Effector memory CD4-positive, alpha-beta T cell (primary cell): ENCODE results near the gene DCANP1.

Experiments used
- DNase-seq, 3 donors: peaks; one replicate each; pipeline ENCODE4 v3.0.0-alpha.2; 2020
- H3K27ac ChIP-seq: 2 replicates; pipeline ENCODE4 v1.7.0; 2013; ENCODE audit warnings: mild to moderate bottlenecking, low read length, moderate library complexity; ENCODE audit not compliant: insufficient read depth, poor library complexity, severe bottlenecking
- H3K27me3 ChIP-seq: replicated peaks from 2 replicates; pipeline ENCODE4 v1.7.0; 2013; ENCODE audit warnings: mild to moderate bottlenecking, low read length; ENCODE audit not compliant: insufficient read depth, control insufficient read depth, poor library complexity, severe bottlenecking
- H3K36me3 ChIP-seq: 2 replicates; pipeline ENCODE4 v1.7.0; 2013; ENCODE audit warnings: mild to moderate bottlenecking, low read length, moderate library complexity; ENCODE audit not compliant: control insufficient read depth, insufficient read depth
- H3K4me1 ChIP-seq: 2 replicates; pipeline ENCODE4 v1.7.0; 2013; ENCODE audit warnings: low read length, mild to moderate bottlenecking; ENCODE audit not compliant: control insufficient read depth, insufficient read depth, poor library complexity, severe bottlenecking
- H3K4me3 ChIP-seq: 2 replicates; pipeline ENCODE4 v1.7.0; 2013; ENCODE audit warnings: low read length, low read depth, mild to moderate bottlenecking; ENCODE audit not compliant: insufficient read depth, poor library complexity, severe bottlenecking
- H3K9me3 ChIP-seq: 2 replicates; pipeline ENCODE4 v1.7.0; 2013; ENCODE audit warnings: mild to moderate bottlenecking, low read length, moderate library complexity; ENCODE audit not compliant: control insufficient read depth

Gene DCANP1

DNA sequence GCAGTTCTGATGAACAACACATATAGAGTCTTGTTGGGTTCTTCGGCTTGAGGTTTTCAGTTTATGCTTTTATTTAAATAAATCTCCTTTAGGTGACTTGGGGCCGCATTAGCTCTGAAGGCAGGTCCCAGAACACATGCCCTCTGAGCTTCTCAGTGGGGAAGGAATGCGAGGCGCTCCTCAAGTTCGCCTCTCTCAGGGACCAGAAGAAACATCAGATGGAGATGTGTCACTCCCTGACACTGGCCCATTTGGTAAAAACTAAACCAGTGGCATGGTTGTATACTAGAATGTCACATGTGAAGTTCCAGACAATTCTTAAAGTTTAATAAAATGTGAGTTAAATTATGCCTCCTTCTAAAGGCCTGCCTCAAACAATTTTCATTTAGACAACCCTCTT is 50.1 kb downstream of the DCANP1 start:
- Histone ChIP-seq H3K9me3 (no peaks in the 10 kb centered on the region), H3K27ac (no peak overlapping the region), H3K27me3 (no peaks in the 10 kb centered on the region), H3K4me1 (peaks cover 13% of the 10 kb centered on the region), H3K36me3 (no peaks in the 10 kb centered on the region), H3K4me3 (no peak overlapping the region)
- DNase-seq, result no peak

DNA sequence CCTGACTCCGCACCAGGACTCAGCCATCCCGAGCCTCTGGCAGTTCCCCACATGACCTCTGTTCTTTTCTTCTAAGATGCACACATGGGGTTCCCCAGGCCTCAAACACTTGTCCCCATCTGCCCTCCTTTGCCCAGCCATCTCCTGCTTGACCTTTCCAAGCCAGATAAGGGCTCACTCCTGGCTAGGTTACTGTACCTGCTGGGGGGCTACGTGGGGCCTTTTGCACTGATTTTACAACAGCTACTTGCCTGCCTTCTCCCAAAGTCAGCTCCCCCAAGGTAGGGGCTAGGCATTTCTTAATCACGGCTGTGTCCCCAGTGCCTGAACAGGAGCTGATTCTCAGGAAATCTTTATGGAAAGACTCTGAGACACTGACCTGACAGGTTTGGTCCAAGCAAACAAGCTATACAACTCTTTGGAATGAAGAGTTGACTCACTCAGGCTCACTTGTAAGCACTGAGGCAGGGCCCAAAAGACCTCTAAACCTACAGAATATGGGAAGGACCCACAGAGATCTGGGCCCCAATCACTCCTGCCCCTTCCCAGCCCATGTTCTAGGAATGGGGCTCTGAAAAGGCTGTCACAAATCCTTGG is 50.6 kb downstream of the DCANP1 start:
- H3K4me3 ChIP-seq, result no peak overlapping the region
- no peaks in the 10 kb centered on the region for H3K36me3 ChIP-seq
- H3K9me3 ChIP-seq, result no peaks in the 10 kb centered on the region
- H3K4me1 ChIP-seq, result peaks cover 13% of the 10 kb centered on the region
- DNase-seq, result no peak
- H3K27ac ChIP-seq, result no peak overlapping the region
- no peaks in the 10 kb centered on the region for H3K27me3 ChIP-seq

DNA sequence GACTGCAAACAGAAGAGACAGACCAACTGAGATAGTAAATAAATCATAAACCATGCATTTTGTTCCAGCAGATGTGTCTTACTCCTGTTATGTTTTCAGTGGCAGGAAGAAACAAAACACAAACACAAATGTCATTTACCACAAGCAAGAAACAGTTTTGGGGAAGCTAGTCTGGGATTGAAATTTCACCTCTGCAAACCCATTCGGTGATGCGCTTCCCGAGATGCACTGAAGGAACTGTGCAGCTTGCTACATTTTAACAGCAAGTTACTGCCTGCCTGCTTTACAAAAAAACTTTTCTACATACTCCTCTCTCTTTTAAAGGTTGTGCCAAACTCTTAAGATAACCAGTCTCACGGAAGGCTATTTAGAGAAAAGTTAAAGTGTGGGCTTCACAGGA is 51.3 kb downstream of the DCANP1 start:
- no peak for DNase-seq
- no peaks in the 10 kb centered on the region for H3K9me3 ChIP-seq
- no peaks in the 10 kb centered on the region for H3K27me3 ChIP-seq
- peaks cover 13% of the 10 kb centered on the region for H3K4me1 ChIP-seq
- no peaks in the 10 kb centered on the region for H3K36me3 ChIP-seq
- H3K27ac ChIP-seq, result no peak overlapping the region
- no peak overlapping the region for H3K4me3 ChIP-seq

GRCh38 chr5:135395451-135395850 is 51.7 kb downstream of the DCANP1 start:
- no peaks in the 10 kb centered on the region for H3K9me3 ChIP-seq
- H3K27ac ChIP-seq, result no peak overlapping the region
- peaks cover 13% of the 10 kb centered on the region for H3K4me1 ChIP-seq
- H3K36me3 ChIP-seq, result no peaks in the 10 kb centered on the region
- no peaks in the 10 kb centered on the region for H3K27me3 ChIP-seq
- H3K4me3 ChIP-seq, result no peak overlapping the region
- no peak for DNase-seq
